Right lobe of liver (tissue), 6 donors: ENCODE measurements around the gene EPB41L1. TPM values are rescaled to one million over a fixed set of nuclear protein-coding genes. Genes with fewer than 3 reads are reported as not detected.

Experiments
- ATAC-seq, 4 donors: fragments of 200-7000 bp; cut with Tn5 transposase; one replicate each; pipeline ENCODE4 v1.9.1; 2020; ENCODE audit warnings: mild to moderate bottlenecking in 4 of 4, moderate library complexity in 4 of 4
- DNase-seq, 3 donors: peaks; one replicate each; pipeline ENCODE4 v3.0.0-alpha.2; 2020
- H3K27ac ChIP-seq, 3 donors: fragments of 200-600 bp; one replicate each; pipeline ENCODE4 v1.8.0; 2022
- H3K27me3 ChIP-seq, 2 donors: fragments of 200-600 bp; one replicate each; pipeline ENCODE4 v1.8.0; 2022
- H3K36me3 ChIP-seq, 4 donors: fragments of 200-600 bp; sonication (generic) in 1 of 4; one replicate each; pipeline versions ENCODE4 v1.5.1 to v1.8.0; 2017 to 2022; ENCODE audit warnings: control low read depth in 1 of 4
- H3K4me1 ChIP-seq, 4 donors: fragments of 200-600 bp; sonication (generic) in 1 of 4; one replicate each; pipeline versions ENCODE4 v1.5.1 to v1.8.0; 2017 to 2022; ENCODE audit warnings: control low read depth in 1 of 4
- H3K4me3 ChIP-seq, 3 donors: fragments of 200-600 bp; one replicate each; pipeline ENCODE4 v1.8.0; 2022
- H3K9me3 ChIP-seq, 4 donors: fragments of 200-600 bp; sonication (generic) in 1 of 4; one replicate each; pipeline versions ENCODE4 v1.5.1 to v1.8.0; 2017 to 2022; ENCODE audit warnings: control low read depth in 1 of 4
- POLR2A ChIP-seq: fragments of 450-650 bp; IDR thresholded peaks from one replicate; pipeline ENCODE4 v1.6.1; 2017; ENCODE audit warnings: antibody characterized with exemption, mild to moderate bottlenecking
- WGBS: methylation state at CpG from one replicate; pipeline ENCODE4 v1.1.6; 2018; ENCODE audit warnings: low coverage, low lambda C conversion rate; ENCODE audit not compliant: insufficient coverage; ENCODE audit errors: missing lambda C conversion rate; 5-methylcytosine and 5-hydroxymethylcytosine counted together
- intact Hi-C, 2 donors: fragments of 100-400 bp; cut with DNase I; formaldehyde crosslinking; loops; one replicate each; pipeline versions ENCODE4 v1.11.2 to v1.14.1; 2022
- total RNA-seq, 6 experiments: library from RNA; depleted of rRNA in 2 of 6; stranded (reverse); fragments of >200 nt in 2 of 6; fragmentation: NEBNext Ultra II Directional in 3 of 6; extraction: Animal tissue kit (Norgen Biotek cat#: 25700) in 3 of 6; gene quantifications; one replicate each; pipeline versions ENCODE4 v1.1.0 to v1.2.4, GENCODE V29; 2016 to 2023
- TF ChIP-seq, protein P1 (sequence below), 4 donors: fragments of 200-600 bp in 3 of 4; fragments of 450-650 bp in 1 of 4; IDR thresholded peaks; one replicate each; pipeline versions ENCODE4 v1.5.1 to v1.8.0; 2016 to 2022; ENCODE audit warnings: antibody characterized with exemption in 4 of 4, mild to moderate bottlenecking in 2 of 4
- donor health status: DM: no; HTN: yes; CAD: no.
- donor health status: DM: no; HTN: no; CAD: no.
- donor health status: DM: no; HTN: no; CAD: no.
- donor health status: DM: no; HTN: yes; CAD: no.
- donor health status: DM: no; HTN: yes; CAD: no.

Gene EPB41L1
- total RNA-seq, 6 experiments from 2014 or later, result 3.1 to 13.2 (median 5.3) TPM

DNA sequence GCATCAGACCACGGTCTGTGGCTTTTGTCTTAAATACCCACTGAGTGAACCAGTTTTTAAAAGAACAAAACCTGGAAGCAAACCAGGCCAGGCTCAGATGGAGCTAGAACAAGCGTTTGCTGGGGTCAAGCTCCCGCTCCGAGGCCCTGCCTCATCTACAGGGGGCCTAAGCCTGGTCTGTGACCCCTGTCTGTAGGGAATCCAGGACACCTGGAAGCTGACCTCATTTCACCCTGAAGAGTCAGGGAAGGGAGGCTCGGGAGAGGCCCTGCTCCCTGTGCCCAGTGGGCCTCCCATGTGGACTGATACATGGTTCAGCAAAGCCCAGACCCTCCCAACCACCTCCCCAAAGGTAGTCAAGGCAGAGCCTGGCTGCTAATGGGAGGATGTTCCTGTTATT is 124.8 kb downstream of the EPB41L1 start:
- ATAC-seq (no peak), DNase-seq (no peak)
- Histone ChIP-seq H3K4me1 (no peaks in the 10 kb centered on the region), H3K27ac (no peak overlapping the region), H3K27me3 (no peaks in the 10 kb centered on the region), H3K4me3 (no peak overlapping the region), H3K9me3 (no peaks in the 10 kb centered on the region), H3K36me3 (no peaks in the 10 kb centered on the region)
- intact Hi-C loops, result no loop called here
- TF ChIP-seq, protein P1, sequence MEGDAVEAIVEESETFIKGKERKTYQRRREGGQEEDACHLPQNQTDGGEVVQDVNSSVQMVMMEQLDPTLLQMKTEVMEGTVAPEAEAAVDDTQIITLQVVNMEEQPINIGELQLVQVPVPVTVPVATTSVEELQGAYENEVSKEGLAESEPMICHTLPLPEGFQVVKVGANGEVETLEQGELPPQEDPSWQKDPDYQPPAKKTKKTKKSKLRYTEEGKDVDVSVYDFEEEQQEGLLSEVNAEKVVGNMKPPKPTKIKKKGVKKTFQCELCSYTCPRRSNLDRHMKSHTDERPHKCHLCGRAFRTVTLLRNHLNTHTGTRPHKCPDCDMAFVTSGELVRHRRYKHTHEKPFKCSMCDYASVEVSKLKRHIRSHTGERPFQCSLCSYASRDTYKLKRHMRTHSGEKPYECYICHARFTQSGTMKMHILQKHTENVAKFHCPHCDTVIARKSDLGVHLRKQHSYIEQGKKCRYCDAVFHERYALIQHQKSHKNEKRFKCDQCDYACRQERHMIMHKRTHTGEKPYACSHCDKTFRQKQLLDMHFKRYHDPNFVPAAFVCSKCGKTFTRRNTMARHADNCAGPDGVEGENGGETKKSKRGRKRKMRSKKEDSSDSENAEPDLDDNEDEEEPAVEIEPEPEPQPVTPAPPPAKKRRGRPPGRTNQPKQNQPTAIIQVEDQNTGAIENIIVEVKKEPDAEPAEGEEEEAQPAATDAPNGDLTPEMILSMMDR (IDR thresholded peaks at IDR 0.05), result no peak
- no peak for TF ChIP-seq POLR2A
- 66% methylated on average over 4 of the region's 5 CpGs for WGBS

DNA sequence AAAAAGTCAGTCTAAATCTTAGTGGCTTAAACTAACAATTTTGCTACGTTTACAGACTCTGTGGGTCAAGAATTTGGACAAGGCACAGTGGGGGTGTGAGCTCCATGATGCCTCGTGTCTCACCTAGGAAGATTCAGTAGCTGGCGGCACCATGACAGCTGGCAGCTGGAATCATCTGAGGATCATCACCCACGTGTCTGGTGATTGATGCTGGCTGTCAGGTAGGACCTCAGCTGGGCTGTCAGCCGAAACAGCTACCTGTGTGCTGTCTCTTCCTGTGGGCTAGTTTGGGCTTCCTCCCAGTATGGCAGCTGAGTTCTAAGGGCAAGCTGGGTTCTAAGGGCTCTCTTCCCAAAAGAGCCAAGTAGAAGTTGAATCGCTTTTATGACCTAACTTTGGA is 125.2 kb downstream of the EPB41L1 start:
- H3K9me3 ChIP-seq, result no peaks in the 10 kb centered on the region
- H3K27me3 ChIP-seq, result no peaks in the 10 kb centered on the region
- DNase-seq (no peak), ATAC-seq (no peak)
- H3K4me3 ChIP-seq, result no peak overlapping the region
- intact Hi-C loops, result no loop called here
- H3K4me1 ChIP-seq, result no peaks in the 10 kb centered on the region
- H3K27ac ChIP-seq, result no peak overlapping the region
- 64% methylated on average over 2 of the region's 6 CpGs for WGBS
- TF ChIP-seq, protein P1 (IDR thresholded peaks at IDR 0.05), result no peak
- no peak for TF ChIP-seq POLR2A
- no peaks in the 10 kb centered on the region for H3K36me3 ChIP-seq

DNA sequence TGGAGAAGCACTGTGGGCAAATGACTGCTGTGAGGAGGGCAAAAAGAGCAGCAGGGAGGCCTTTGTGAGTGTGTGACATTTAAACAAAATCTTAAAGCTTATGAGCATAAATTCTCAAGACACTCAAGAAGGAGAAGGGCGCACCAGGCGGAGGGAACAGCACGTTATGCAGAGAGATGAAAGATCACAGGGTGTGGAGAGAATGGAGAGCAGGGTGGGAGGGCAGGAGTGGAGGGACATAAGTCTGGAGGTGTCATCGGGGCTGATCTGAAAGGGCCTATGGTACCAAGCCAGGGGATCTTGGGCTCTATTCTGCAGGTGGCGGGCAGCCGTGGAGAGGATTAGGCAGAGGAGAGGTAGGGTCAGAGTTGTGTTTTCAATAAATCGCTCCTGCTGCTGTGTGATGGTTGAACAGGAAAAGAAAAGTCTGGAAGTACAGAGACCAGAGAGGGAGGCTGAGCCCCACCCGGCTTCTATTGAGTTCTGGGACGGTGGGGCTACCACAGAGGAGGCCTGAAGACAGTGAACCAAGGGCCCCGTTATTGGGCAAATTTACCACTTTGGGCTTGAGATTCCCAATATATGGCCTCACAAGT is 127.3 kb downstream of the EPB41L1 start:
- Histone ChIP-seq H3K27ac (no peak overlapping the region), H3K4me3 (no peak overlapping the region), H3K9me3 (no peaks in the 10 kb centered on the region), H3K27me3 (no peaks in the 10 kb centered on the region), H3K36me3 (no peaks in the 10 kb centered on the region), H3K4me1 (no peaks in the 10 kb centered on the region)
- ATAC-seq (no peak), DNase-seq (no peak)
- intact Hi-C loops, result no loop called here
- TF ChIP-seq, protein P1 (IDR thresholded peaks at IDR 0.05), result no peak
- no peak for TF ChIP-seq POLR2A
- 82% methylated on average over 4 of the region's 10 CpGs for WGBS

Other genes starting within 250 kb of the EPB41L1 start
- gene SCAND1, start 200.2 kb upstream of the EPB41L1 start, total RNA-seq, result 100 to 1,000 TPM in 2 of 6 experiments, 10 to 100 TPM in 4; 35.5 to 106 (median 43.8) TPM
- 1 to 10 TPM; 1.6 to 2.2 (median 1.9) TPM for gene CNBD2, start 186.2 kb upstream of the EPB41L1 start, total RNA-seq
- gene AAR2, start 81.7 kb downstream of the EPB41L1 start, total RNA-seq, result 10 to 100 TPM; 11.8 to 16.7 (median 13.5) TPM
- 10 to 100 TPM; 15.5 to 35.1 (median 23.2) TPM for gene DLGAP4, start 151.6 kb downstream of the EPB41L1 start, total RNA-seq